ENCODE measurements around the gene ANKRD42.

The ANKRD42 gene

GRCh38 chr11:83193315-83194280 lies at the start of gene ANKRD42:
Gene ANKRD42, plus strand, starts transcription at chr11:83193712. Its CDS starts 959 bp downstream, at chr11:83194671.
- DNase-seq (ENCODE audit: low spot score) = peak; percentile 98

GRCh38 chr11:83147895-83148294 lies 45.6 kb upstream of the ANKRD42 start:
- DNase-seq (ENCODE audit: low spot score) = no peak

GRCh38 chr11:83150450-83150849 lies 43.1 kb upstream of the ANKRD42 start:
- no peak for DNase-seq (ENCODE audit: low spot score)

GRCh38 chr11:83151274-83151977 lies 42.1 kb upstream of the ANKRD42 start:
- DNase-seq (ENCODE audit: low spot score) = no peak

GRCh38 chr11:83152264-83152663 lies 41.2 kb upstream of the ANKRD42 start:
- DNase-seq (ENCODE audit: low spot score) = no peak

- DNase-seq (ENCODE audit: low spot score) = no peak
Measured at GRCh38 chr11:83153764-83154163, 39.7 kb upstream of the ANKRD42 start.

GRCh38 chr11:83156144-83156995 lies 37.1 kb upstream of the ANKRD42 start:
- peak; percentile 100 for DNase-seq (ENCODE audit: low spot score)

- no peak for DNase-seq (ENCODE audit: low spot score)
Measured at GRCh38 chr11:83156996-83157593, 36.4 kb upstream of the ANKRD42 start, which contains the start of gene PCF11. Gene PCF11, plus strand, starts transcription at chr11:83157131. Its CDS starts 309 bp downstream, at chr11:83157440.

- peak; percentile 43 for DNase-seq (ENCODE audit: low spot score)
Measured at GRCh38 chr11:83157594-83158356, 35.7 kb upstream of the ANKRD42 start.

- DNase-seq (ENCODE audit: low spot score) = no peak
Measured at GRCh38 chr11:83158357-83158786, 35.1 kb upstream of the ANKRD42 start.

GRCh38 chr11:83158965-83159901 lies 34.3 kb upstream of the ANKRD42 start:
- no peak for DNase-seq (ENCODE audit: low spot score)

GRCh38 chr11:83159902-83160865 lies 33.3 kb upstream of the ANKRD42 start:
- DNase-seq (ENCODE audit: low spot score) = no peak

GRCh38 chr11:83161610-83162199 lies 31.8 kb upstream of the ANKRD42 start:
- no peak for DNase-seq (ENCODE audit: low spot score)

- no peak for DNase-seq (ENCODE audit: low spot score)
Measured at GRCh38 chr11:83162377-83162776, 31.1 kb upstream of the ANKRD42 start.

GRCh38 chr11:83166193-83166866 lies 27.2 kb upstream of the ANKRD42 start:
- DNase-seq (ENCODE audit: low spot score) = no peak

GRCh38 chr11:83168756-83169155 lies 24.8 kb upstream of the ANKRD42 start:
- no peak for DNase-seq (ENCODE audit: low spot score)

GRCh38 chr11:83170865-83171264 lies 22.6 kb upstream of the ANKRD42 start:
- DNase-seq (ENCODE audit: low spot score) = no peak
